Endometrial microvascular endothelial cells (primary cell): Measurements from ENCODE around the gene DIP2B. TPM values are rescaled to one million over a fixed set of nuclear protein-coding genes. Genes with fewer than 3 reads are reported as not detected.
"Not testable (repeated sequence)": the region's sequence is repeated elsewhere in the genome, so short reads cannot be mapped to it uniquely, and the experiment has no call there.

ENCODE experiments used
- in situ Hi-C: cut with HindIII; loops from 2 replicates; pipeline ENCODE4 v1.10.0; 2017; ENCODE audit warnings: low sequenced_read_pairs, low pct_unique_long_range_greater_than_20kb; ENCODE audit errors: inconsistent ontology term
- total RNA-seq: library from RNA; depleted of rRNA; stranded (reverse); fragments of >200 nt; gene quantifications from one replicate; pipeline ENCODE4 v1.2.3, GENCODE V29; 2015; ENCODE audit errors: inconsistent ontology term

The DIP2B gene
- total RNA-seq, result 21.0 TPM

- in situ Hi-C loops, result no loop called here
Observed at GRCh38 chr12:50504798-50505674, at the start of gene DIP2B. Gene DIP2B (plus strand): TSS chr12:50504985. CDS start chr12:50505141, 156 bp downstream.

- in situ Hi-C loops, result no loop called here
Observed at GRCh38 chr12:50458606-50459005, 46.2 kb upstream of the DIP2B start.

GRCh38 chr12:50467439-50467838 is 37.3 kb upstream of the DIP2B start:
- in situ Hi-C loops, result no loop called here

GRCh38 chr12:50477241-50477832 is 27.4 kb upstream of the DIP2B start:
- in situ Hi-C loops, result no loop called here

GRCh38 chr12:50482571-50482970 is 22.2 kb upstream of the DIP2B start:
- in situ Hi-C loops, result no loop called here

GRCh38 chr12:50483488-50483887 is 21.3 kb upstream of the DIP2B start:
- in situ Hi-C loops, result no loop called here

GRCh38 chr12:50488801-50489200 is 16.0 kb upstream of the DIP2B start:
- in situ Hi-C loops, result no loop called here

- in situ Hi-C loops, result not testable (repeated sequence)
Observed at GRCh38 chr12:50498119-50498518, 6.7 kb upstream of the DIP2B start.

- in situ Hi-C loops, result no loop called here
Observed at GRCh38 chr12:50505675-50506530, 1.1 kb downstream of the DIP2B start.

GRCh38 chr12:50506753-50507473 is 2.1 kb downstream of the DIP2B start:
- in situ Hi-C loops, result no loop called here

- in situ Hi-C loops, result no loop called here
Observed at GRCh38 chr12:50507474-50507838, 2.7 kb downstream of the DIP2B start.

GRCh38 chr12:50507930-50508329 is 3.1 kb downstream of the DIP2B start:
- in situ Hi-C loops, result no loop called here

GRCh38 chr12:50508414-50508813 is 3.6 kb downstream of the DIP2B start:
- in situ Hi-C loops, result no loop called here

GRCh38 chr12:50508970-50509663 is 4.3 kb downstream of the DIP2B start:
- in situ Hi-C loops, result no loop called here

- in situ Hi-C loops, result no loop called here
Observed at GRCh38 chr12:50514526-50515276, 9.9 kb downstream of the DIP2B start.

- in situ Hi-C loops, result no loop called here
Observed at GRCh38 chr12:50515587-50515986, 10.8 kb downstream of the DIP2B start.

GRCh38 chr12:50517421-50518048 is 12.8 kb downstream of the DIP2B start:
- in situ Hi-C loops, result no loop called here
